HepG2 (cell line): Measurements from ENCODE around the gene SLC6A14. TPM values are rescaled to one million over a fixed set of nuclear protein-coding genes. Genes with fewer than 3 reads are reported as not detected.

Experiments used
- ATAC-seq: fragments of 200-7000 bp; cut with Tn5 transposase; 3 replicates; pipeline ENCODE4 v1.9.1; 2020; ENCODE audit warnings: mild to moderate bottlenecking, moderate library complexity
- BruUV-seq: library from RNA; stranded (reverse); fragments of 400-500 nt; replicated peaks from 2 replicates; lab custom pipeline; 2021; lab: Mats Ljungman, UMichigan
- CTCF ChIA-PET: fragments of 300-600 bp; formaldehyde crosslinking; extraction: SDS; loops from one replicate; lab custom pipeline; 2021; ENCODE audit warnings: low total read pairs, inconsistent platforms, low intra/inter-chr PET ratio; lab: Yijun Ruan, JAX
- POLR2A ChIA-PET: fragments of 350-600 bp; sonication (Branson Sonifier 250); formaldehyde crosslinking; loops from one replicate; lab custom pipeline; 2020; ENCODE audit warnings: antibody characterized with exemption, inconsistent platforms; lab: Yijun Ruan, JAX
- DNase-seq: peaks from one replicate; pipeline ENCODE4 v3.0.0-alpha.2; 2015; ENCODE audit warnings: low spot score
- FAIRE-seq: peaks from 3 replicates; lab custom pipeline; 2011; peaks lifted over from hg19 to GRCh38; lab: Jason Lieb, UNC
- H2AFZ ChIP-seq: one replicate; pipeline ENCODE4 v1.6.1; 2011; ENCODE audit warnings: low read length, inconsistent platforms
- H3K27ac ChIP-seq: fragments of 300-600 bp; 3 replicates; pipeline ENCODE4 v1.8.0; 2011; ENCODE audit warnings: mixed run types, mild to moderate bottlenecking, mixed read lengths, low read length, inconsistent platforms; ENCODE audit not compliant: insufficient read depth; ENCODE audit errors: extremely low read length
- H3K27me3 ChIP-seq, 2 experiments: fragments of 200-600 bp in 1 of 2; 2 replicates in 1 of 2; 3 replicates in 1 of 2; pipeline versions ENCODE4 v1.6.0 to v1.8.0; 2011; ENCODE audit warnings: low read length in 2 of 2, mild to moderate bottlenecking in 2 of 2, moderate library complexity in 2 of 2, inconsistent platforms in 1 of 2; ENCODE audit not compliant: insufficient read depth in 2 of 2, control insufficient read depth in 1 of 2
- H3K36me3 ChIP-seq, 2 experiments: fragments of 200-600 bp in 1 of 2; replicated peaks in 1 of 2; 2 replicates in 1 of 2; 3 replicates in 1 of 2; pipeline versions ENCODE4 v1.5.1 to v1.8.0; 2011; ENCODE audit warnings: low read length in 2 of 2, inconsistent platforms in 1 of 2; ENCODE audit not compliant: insufficient read depth in 2 of 2, control insufficient read depth in 1 of 2
- H3K4me1 ChIP-seq: 2 replicates; pipeline ENCODE4 v1.5.1; 2012; ENCODE audit warnings: low read length, inconsistent platforms; ENCODE audit not compliant: insufficient read depth
- H3K4me2 ChIP-seq: 2 replicates; pipeline ENCODE4 v1.6.0; 2011; ENCODE audit warnings: low read depth, low read length, inconsistent platforms
- H3K4me3 ChIP-seq, 3 experiments: fragments of 200-600 bp in 1 of 3; sonication (generic), shearing (Covaris generic) in 1 of 3; replicated peaks in 1 of 3; 2 replicates each; pipeline ENCODE4 v1.5.1; 2011 to 2016; ENCODE audit warnings: low read length in 3 of 3, inconsistent platforms in 2 of 3, low read depth in 2 of 3, mild to moderate bottlenecking in 2 of 3, control low read depth in 1 of 3, mixed read lengths in 1 of 3; ENCODE audit not compliant: insufficient read depth in 1 of 3
- H3K79me2 ChIP-seq: one replicate; pipeline ENCODE4 v1.6.1; 2011; ENCODE audit warnings: low read length, inconsistent platforms; ENCODE audit not compliant: insufficient read depth
- H3K9ac ChIP-seq: 2 replicates; pipeline ENCODE4 v1.6.0; 2011; ENCODE audit warnings: mild to moderate bottlenecking, low read depth, low read length, inconsistent platforms; ENCODE audit not compliant: insufficient read depth
- H3K9me3 ChIP-seq: 2 replicates; pipeline ENCODE4 v1.5.1; 2012; ENCODE audit warnings: mild to moderate bottlenecking, low read length
- H4K20me1 ChIP-seq: 2 replicates; pipeline ENCODE4 v1.6.0; 2011; ENCODE audit warnings: inconsistent platforms, mild to moderate bottlenecking, low read length, moderate library complexity; ENCODE audit not compliant: insufficient read depth
- ATF7 ChIP-seq, 2 experiments: fragments of 450-650 bp in 1 of 2; sonication (generic) in 1 of 2; formaldehyde crosslinking in 1 of 2; IDR thresholded peaks; 2 replicates each; pipeline versions ENCODE4 v1.4.0 to v1.6.1; 2016 to 2020; ENCODE audit warnings: antibody characterized with exemption in 1 of 2, mild to moderate bottlenecking in 1 of 2, missing genetic modification reagents in 1 of 2
- CREB1 ChIP-seq, 2 experiments: fragments of 450-650 bp in 1 of 2; IDR thresholded peaks; 2 replicates each; pipeline ENCODE4 v1.6.1; 2016 to 2017; ENCODE audit warnings: control low read depth in 1 of 2, mild to moderate bottlenecking in 1 of 2, missing compliant biosample characterization in 1 of 2, missing genetic modification characterization in 1 of 2
- GFI1 ChIP-seq: sonication (generic); formaldehyde crosslinking; IDR thresholded peaks from 2 replicates; pipeline ENCODE4 v1.5.0; 2020; ENCODE audit warnings: missing genetic modification reagents, mild to moderate bottlenecking, borderline replicate concordance
- ZFP82 ChIP-seq: sonication (generic); formaldehyde crosslinking; IDR thresholded peaks from 2 replicates; pipeline ENCODE4 v1.5.1; 2020; ENCODE audit warnings: mild to moderate bottlenecking, missing genetic modification reagents, borderline replicate concordance
- ZNF572 ChIP-seq: sonication (generic); formaldehyde crosslinking; IDR thresholded peaks from 2 replicates; pipeline ENCODE4 v1.5.1; 2020; ENCODE audit warnings: mild to moderate bottlenecking, missing genetic modification reagents
- ZNF660 ChIP-seq: sonication (generic); formaldehyde crosslinking; IDR thresholded peaks from 2 replicates; pipeline ENCODE4 v1.5.1; 2020; ENCODE audit warnings: mild to moderate bottlenecking, low read depth, missing genetic modification reagents, borderline replicate concordance
- WGBS: methylation state at CpG from one replicate; pipeline ENCODE4 v1.1.6; 2017; ENCODE audit warnings: low lambda C conversion rate; 5-methylcytosine and 5-hydroxymethylcytosine counted together
- in situ Hi-C: cut with HindIII; loops from 2 replicates; pipeline ENCODE4 v1.10.0; 2017; ENCODE audit warnings: low pct_unique_long_range_greater_than_20kb; ENCODE audit not compliant: extremely low pct_ligation_motif_present
- intact Hi-C: fragments of 100-400 bp; cut with micrococcal nuclease; formaldehyde crosslinking; loops from one replicate; pipeline ENCODE4 v1.10.0; 2022; ENCODE audit not compliant: unreplicated experiment
- polyA plus RNA-seq, 8 experiments: library from polyadenylated mRNA; depleted of rRNA in 3 of 8; stranded (reverse) in 7 of 8; unstranded in 1 of 8; fragments of >200 nt; fragmentation: Illumina TruSeq in 4 of 8; extraction: Trizol in 4 of 8; gene quantifications; 2 replicates each; pipeline versions ENCODE4 v1.2.1 to v1.2.3, GENCODE V29; 2011 to 2016; ENCODE audit warnings: low read depth in 4 of 8, missing spikeins in 1 of 8, mixed read lengths in 1 of 8; ENCODE audit not compliant: insufficient read depth in 1 of 8
- total RNA-seq, 5 experiments: library from RNA; depleted of rRNA; stranded (reverse); fragments of >200 nt; fragmentation: Illumina TruSeq; extraction: Trizol; gene quantifications; 2 replicates each; pipeline ENCODE4 v1.2.3, GENCODE V29; 2016; ENCODE audit warnings: low read depth in 1 of 5

SLC6A14 gene
- total and polyA plus RNA-seq, 2 of the 13 experiments (the other 11 are each of a cell fraction or from before 2014, with no cell fraction given): 22.6 to 70.2 TPM

- no peaks in the 10 kb centered on the region for H3K36me3 ChIP-seq
- H2AFZ ChIP-seq: no peak overlapping the region
- H3K4me2 ChIP-seq: no peak overlapping the region
- 19% methylated on average over 7 of the region's 7 CpGs for WGBS
- ChIA-PET CTCF (no interaction called here), POLR2A (no interaction called here)
- no peaks in the 10 kb centered on the region for H3K4me1 ChIP-seq
- no peak overlapping the region for H3K9ac ChIP-seq
- H3K9me3 ChIP-seq: no peaks in the 10 kb centered on the region
- H3K4me3 ChIP-seq: no peak overlapping the region
- DNase-seq: no peak
- intact Hi-C loops: no loop called here
- no peaks in the 10 kb centered on the region for H3K27me3 ChIP-seq
- in situ Hi-C loops: no loop called here
- no peak overlapping the region for H3K27ac ChIP-seq
- BruUV-seq: no TSS peak
- no peak for ATAC-seq
- 0 out of 2 replicates have a peak, but pooled peaks have one; percentile 18 for TF ChIP-seq CREB1 (IDR thresholded peaks at IDR 0.05)
- no peak for TF ChIP-seq CREB1 (CRISPR knock-in tag; IDR thresholded peaks at IDR 0.05)
- no peak for TF ChIP-seq ZNF660 (CRISPR knock-in tag)
- peak; percentile 93 for TF ChIP-seq ATF7 (IDR thresholded peaks at IDR 0.05)
- no peak for TF ChIP-seq ATF7 (CRISPR knock-in tag; IDR thresholded peaks at IDR 0.05)
- TF ChIP-seq, all 625 proteins: peak for 2
- H3K79me2 ChIP-seq: no peaks in the 10 kb centered on the region
- no peaks in the 10 kb centered on the region for H4K20me1 ChIP-seq
- no peak for FAIRE-seq
Measured at GRCh38 chrX:116395752-116396151, 40.7 kb upstream of the SLC6A14 start.

GRCh38 chrX:116399681-116400080, 36.7 kb upstream of the SLC6A14 start:
- FAIRE-seq (no peak), DNase-seq (no peak)
- Histone ChIP-seq H3K4me2 (no peak overlapping the region), H4K20me1 (no peaks in the 10 kb centered on the region), H3K36me3 (no peaks in the 10 kb centered on the region)
- intact Hi-C loops (no loop called here), in situ Hi-C loops (no loop called here)
- POLR2A ChIA-PET: no interaction called here
- CTCF ChIA-PET: no interaction called here
- TF ChIP-seq GFI1 (CRISPR knock-in tag) (no peak), ZNF572 (CRISPR knock-in tag) (no peak), ZFP82 (CRISPR knock-in tag) (no peak)
- TF ChIP-seq, all 625 proteins: peak for 0
- ATAC-seq: no peak
- Histone ChIP-seq H3K79me2 (no peaks in the 10 kb centered on the region), H3K27me3 (no peaks in the 10 kb centered on the region), H3K9me3 (no peaks in the 10 kb centered on the region), H2AFZ (no peak overlapping the region), H3K27ac (no peak overlapping the region), H3K9ac (no peak overlapping the region), H3K4me1 (no peaks in the 10 kb centered on the region), H3K4me3 (no peak overlapping the region)
- no TSS peak for BruUV-seq
